DMS153 treated with DMSO at 0.1 percent for 48 hours (cell line): ENCODE results near the gene PTPN11.

ENCODE experiments used
- DNase-seq: peaks from one replicate; lab custom pipeline; 2025; ENCODE audit not compliant: unreplicated experiment; lab: John Stamatoyannopoulos, UW

Gene PTPN11

DNA sequence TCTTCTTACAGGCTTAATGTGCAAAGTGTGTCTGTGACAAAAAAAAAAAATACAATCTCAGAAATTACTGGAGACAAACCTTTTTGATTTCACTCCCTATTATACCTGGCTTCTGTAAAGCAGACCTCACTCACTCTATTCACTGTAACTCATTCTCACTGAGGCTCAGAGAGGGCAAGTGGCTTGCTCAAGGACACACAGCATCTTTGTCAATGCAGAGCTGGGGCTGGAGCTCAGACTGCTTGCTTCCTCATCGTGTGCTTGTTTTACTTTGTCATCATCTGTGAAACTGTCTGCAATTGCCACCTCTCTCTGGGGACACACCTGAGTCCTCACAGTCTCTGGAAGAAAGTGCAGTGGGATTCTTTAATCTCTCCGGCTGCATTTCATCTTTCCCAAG lies 120.0 kb downstream of the PTPN11 start:
- DNase-seq, result no peak

GRCh38 chr12:112539221-112539620 lies 120.5 kb downstream of the PTPN11 start:
- DNase-seq, result no peak

DNA sequence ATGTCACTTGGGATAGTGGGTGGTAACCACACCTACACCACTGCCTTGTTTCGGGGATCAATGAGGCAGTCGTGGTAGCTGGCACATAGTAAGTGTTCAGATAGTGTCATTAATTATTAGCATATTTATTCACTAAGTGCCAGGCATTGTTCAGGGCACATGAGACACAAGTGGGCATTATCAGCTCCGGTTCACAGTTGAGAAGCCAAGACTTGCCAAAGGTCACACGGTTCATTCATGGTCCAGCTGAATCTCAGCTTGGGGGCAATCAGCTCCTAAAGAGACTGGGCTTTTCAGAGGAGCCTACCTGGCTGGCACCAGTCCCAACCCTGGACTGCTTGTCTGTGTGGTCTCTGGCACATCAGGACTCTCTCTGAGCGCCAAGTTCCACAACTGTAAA lies 121.3 kb downstream of the PTPN11 start:
- no peak for DNase-seq

GRCh38 chr12:112543751-112544150 lies 125.0 kb downstream of the PTPN11 start:
- DNase-seq, result no peak

GRCh38 chr12:112546339-112546738 lies 127.6 kb downstream of the PTPN11 start:
- no peak for DNase-seq

DNA sequence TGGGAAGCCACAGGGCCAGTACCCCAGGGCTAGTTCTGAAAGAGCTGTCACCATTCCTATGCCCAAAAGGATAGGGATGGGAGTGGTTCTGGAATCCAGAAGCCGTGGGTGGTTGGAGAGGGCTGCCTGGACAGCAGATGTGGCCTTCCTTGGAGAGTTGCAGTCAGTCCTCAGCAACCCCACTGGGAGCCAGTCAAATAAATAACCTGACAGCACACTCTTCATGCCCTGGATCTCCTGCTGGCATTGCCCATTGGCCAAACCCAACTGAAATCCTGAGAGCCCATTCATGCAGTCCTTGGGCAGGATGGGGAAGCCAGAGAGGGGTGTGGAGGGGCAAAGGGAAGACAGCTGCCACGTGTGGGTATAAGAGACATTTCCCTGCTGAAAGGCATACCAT lies 128.2 kb downstream of the PTPN11 start:
- DNase-seq, result no peak

- DNase-seq, result no peak
These were observed 130.3 kb downstream of the PTPN11 start for GRCh38 chr12:112549031-112549430.

DNA sequence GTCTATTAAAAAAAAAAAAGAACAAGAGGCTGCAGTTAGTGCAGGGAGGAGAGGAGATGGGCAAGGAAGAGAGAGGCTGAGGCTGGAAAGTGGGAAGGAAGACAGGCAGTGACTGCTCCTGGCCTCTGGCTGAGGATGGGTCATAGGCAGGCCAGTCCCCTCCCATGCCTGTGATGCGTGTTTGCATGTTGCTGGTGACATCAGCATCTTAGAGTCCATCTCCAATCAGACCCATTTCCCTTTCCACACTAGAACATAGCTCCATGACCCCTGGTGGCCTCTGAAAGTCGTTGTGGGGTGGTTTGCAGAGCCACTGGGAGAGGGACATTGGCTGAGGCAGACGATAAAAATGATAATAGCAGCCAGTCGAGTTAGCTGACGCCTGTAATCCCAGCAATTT lies 132.9 kb downstream of the PTPN11 start:
- DNase-seq, result no peak

DNA sequence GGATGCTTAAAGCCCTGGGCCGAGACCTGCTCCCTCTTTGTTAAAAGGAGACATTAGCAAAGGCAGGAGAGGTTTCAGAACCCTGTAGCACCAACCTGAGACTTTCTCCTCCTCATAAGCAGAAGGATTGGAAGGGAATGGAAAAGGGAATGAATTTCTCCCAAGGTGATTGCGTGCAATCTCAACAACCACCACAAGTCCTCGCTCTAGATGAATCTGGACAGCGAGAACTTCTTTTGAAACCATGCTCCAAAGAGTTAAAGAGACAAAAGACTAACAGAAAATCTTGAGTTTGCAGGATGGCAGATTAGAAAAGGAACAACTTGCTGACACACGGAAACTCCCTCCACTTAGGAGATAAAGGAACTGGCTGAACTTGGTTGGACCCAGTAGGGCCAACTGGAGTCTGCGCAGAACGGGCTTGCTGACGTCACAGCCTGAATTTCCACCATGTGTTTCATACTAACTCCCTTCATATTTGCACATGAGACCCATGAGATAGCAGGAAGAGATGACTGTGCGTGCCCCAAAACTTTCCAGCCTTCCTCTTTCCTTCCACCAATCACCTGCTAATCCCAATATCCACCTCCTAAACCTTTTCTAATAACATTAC lies 137.0 kb downstream of the PTPN11 start:
- DNase-seq, result no peak

DNA sequence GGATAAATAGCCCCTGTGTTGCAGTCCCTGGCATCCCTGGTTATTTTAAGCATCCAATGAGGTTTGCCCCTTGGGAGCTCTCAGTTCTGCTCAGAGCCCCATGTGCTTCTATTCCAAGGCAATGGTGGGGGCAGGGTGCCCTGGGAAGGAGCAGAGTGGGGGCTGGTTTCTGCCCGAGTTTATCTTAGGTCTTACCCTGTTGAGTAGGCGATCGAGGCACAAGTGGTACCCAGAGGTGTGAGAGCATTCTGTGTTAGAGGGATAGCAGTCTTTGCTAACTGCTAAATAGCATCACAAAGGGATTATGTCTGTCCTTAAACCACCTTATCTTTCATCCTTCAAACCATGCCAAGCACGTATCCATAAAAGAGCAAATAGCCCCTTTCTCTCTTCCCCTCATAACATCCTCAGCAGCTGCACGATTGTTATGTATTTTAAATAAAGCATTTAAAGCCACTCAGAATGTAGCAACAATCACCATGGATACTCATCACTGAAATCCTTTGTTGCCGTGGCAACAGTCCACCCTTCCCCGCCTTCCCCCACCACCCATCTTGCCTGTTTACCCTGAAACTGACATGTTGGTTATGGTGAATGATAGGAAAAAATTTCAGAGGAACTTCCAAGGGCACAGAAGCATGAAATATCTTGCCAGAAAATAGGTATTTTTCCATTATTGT lies 139.3 kb downstream of the PTPN11 start:
- no peak for DNase-seq
